Prostate gland (tissue), 2 donors: Measurements from ENCODE around the gene CREG1.

Experiments
- CTCF ChIP-seq, 4 experiments: fragments of 200-600 bp in 2 of 4; fragments of 450-650 bp in 2 of 4; sonication (generic) in 2 of 4; IDR thresholded peaks; 1 replicate in 3 of 4; 2 replicates in 1 of 4; pipeline ENCODE4 v1.5.1; 2016 to 2019; ENCODE audit warnings: antibody characterized with exemption in 4 of 4, mild to moderate bottlenecking in 2 of 4, moderate library complexity in 2 of 4
- POLR2A ChIP-seq: fragments of 450-650 bp; IDR thresholded peaks from one replicate; pipeline ENCODE4 v1.6.1; 2016; ENCODE audit warnings: antibody characterized with exemption, mild to moderate bottlenecking
- POLR2AphosphoS5 ChIP-seq: sonication (generic); formaldehyde crosslinking; IDR thresholded peaks from one replicate; pipeline ENCODE4 v1.6.1; 2017; ENCODE audit warnings: antibody characterized with exemption

GRCh38 chr1:167509587-167509986 lies 44.0 kb downstream of the CREG1 start:
- TF ChIP-seq CTCF (IDR thresholded peaks at IDR 0.05) (no peak), POLR2A (no peak), POLR2AphosphoS5 (no peak)
